NCI-H2107 treated with DMSO at 0.1 percent for 48 hours (cell line): ENCODE data around the gene PDK1.
"Not testable (repeated sequence)": the region's sequence is repeated elsewhere in the genome, so short reads cannot be mapped to it uniquely, and the experiment has no call there.

Experiments used
- DNase-seq: peaks from one replicate; lab custom pipeline; 2025; ENCODE audit not compliant: unreplicated experiment; lab: John Stamatoyannopoulos, UW

PDK1 gene

GRCh38 chr2:172555522-172556283, at the start of gene PDK1:
TSS of gene PDK1 (plus strand) at chr2:172556090. CDS start at chr2:172556151, 61 bp downstream.
- DNase-seq = peak; percentile 73

DNA sequence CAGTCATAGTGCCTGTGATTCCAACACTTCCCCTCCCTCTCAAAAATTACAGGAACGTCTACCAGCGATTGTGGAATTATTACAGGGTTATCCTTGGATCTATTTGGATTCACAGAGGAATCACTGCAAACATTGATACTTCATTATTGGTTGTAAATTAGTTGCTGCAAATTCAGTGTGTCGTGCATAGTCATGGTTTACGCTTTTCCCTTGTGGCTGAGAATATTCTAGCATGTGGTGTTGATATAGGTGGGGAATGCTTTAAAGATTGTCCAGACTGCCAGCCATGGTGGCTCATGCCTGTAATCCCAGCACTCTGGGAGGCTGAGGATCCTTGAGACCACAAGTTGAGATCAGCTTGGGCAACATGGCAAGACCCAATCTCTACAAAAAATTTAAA, 48.7 kb upstream of the PDK1 start:
- DNase-seq = no peak

- no peak for DNase-seq
Observed at GRCh38 chr2:172510088-172510487, 45.8 kb upstream of the PDK1 start.

DNA sequence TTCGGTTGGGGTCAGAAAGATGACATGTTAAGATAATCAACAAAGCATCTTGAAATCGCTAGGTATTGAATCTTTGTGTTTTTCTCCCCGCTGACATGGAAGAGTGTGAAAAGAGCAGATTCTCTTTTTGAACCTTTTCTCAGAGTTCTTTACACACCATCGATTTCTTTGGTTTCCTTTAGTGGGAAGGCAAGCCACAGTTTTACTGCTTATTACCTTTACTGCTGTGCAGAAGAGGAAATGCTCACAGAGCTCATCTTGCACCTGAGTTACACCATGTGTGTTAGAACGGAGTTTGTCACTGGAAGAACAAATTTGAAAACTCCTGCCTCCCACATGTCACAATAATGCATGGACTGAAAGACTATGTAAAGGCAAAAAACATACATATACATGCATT, 45.3 kb upstream of the PDK1 start:
- DNase-seq = no peak

DNA sequence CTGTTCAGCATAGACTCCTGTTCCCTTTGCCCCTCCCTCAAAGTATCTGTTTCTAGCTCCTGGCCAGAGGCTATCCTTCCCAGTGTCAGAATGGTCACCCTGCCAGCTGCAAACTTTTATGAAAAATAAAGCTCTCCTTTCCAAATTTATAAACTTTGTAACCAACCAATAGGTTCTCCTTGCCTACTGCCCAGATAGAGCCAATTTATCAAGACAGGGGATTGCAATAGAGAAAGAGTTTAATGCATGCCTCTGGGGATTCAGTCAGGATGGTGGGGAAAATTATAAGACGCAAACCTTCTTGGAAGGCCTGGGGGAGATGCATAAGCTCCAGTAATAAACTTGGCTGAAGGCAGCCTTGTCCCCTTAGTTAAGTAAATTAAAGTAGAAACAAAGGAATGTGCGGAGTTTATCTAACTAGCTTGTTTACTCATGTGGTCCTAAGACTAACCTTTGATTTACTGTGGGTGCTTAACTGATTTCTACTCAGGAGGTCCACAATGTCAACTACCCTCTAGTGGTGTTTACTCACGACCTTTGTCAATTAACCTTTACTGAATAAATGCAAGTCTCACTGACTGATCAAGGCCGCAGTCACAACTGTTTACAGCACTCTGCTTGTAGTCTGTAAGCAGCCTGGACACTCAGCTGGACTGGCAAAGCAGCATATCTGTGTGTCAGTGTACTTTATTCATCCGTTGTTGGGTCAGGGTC, 42.9 kb upstream of the PDK1 start:
- no peak for DNase-seq

DNA sequence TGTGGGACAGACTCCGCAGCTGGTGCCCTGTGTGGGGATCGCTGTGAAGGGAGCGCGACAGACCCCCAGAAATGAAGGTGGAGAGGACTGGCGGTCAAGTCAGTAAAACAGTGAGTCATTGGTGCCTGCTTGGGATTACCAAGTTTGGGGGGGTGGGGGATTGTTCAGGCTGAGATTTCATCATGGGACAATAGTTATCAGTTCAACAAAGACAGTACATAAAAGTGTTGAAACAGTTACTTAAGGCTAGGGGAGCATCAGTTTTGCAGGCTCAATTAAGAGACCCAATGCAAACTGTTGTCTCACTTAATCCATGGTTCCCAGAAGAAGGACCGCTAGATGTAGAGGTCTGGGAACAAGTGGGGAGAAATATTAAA, 42.4 kb upstream of the PDK1 start:
- no peak for DNase-seq

DNA sequence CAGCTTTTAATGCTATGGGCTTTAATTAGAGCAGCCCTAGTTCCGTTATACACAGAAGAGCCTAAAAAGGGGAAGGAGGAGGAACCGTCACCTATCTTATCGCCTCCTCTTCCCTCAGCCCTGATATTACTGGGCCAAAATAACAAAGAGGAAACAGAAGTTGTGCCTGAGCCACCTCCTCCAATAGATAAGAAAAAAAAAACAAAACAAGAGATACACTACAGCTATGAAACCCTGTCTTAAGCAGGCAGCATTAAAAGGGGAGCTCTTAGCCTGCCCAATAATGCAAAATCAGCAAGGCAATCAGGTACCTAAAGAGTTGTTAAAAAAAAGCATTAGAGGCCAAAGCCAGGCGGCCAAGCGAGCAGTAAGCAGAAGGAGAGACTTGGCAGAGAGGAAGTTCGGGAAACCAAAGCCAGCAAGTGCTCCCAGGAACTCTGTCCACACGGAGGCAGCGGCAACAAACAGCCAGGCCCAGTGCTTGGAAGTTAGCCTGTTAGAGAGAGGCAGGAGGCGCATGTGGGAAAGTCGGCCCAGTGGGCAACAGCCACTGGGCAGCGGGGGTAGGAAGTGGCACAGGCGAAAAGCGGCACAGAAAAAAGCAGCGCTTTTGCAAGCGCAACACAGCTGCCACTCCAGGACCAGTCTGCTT, 41.8 kb upstream of the PDK1 start:
- DNase-seq = no peak

DNA sequence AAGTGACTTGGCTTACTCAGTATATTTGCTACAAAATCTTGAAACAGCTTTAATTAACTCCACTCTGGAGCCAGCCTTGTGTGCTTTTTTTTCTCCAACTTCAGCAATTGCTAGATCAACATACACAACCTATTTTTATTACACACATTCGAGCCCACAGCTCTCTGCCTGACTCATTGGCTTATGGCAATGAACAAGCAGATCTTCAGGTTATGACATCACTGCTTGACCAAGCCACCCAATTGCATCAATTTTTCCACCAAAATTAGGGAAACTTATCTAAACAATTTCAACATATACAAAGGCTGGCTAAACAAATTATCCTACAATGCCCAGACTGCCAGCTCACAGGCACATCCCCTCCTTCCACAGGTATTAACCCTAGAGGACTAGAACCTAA, 39.6 kb upstream of the PDK1 start:
- DNase-seq = no peak

DNA sequence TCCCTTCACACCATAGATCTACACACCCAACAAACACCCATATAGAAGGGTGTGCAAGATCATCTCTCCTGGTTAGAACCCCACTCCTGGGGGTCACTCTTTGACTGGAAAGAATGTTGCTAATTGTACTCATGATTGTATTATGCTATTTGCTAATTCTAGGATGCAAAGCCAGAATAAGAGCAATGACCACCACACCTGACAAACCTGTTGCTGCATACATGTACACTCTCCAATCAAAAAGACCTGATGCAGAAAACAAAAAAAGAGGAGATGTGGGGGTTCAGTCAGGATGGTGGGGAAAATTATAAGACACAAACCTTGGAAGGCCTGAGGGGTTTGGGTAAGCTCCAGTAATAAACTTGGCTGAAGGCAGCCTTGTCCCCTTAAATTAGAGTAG, 36.9 kb upstream of the PDK1 start:
- no peak for DNase-seq

GRCh38 chr2:172525601-172526000, 30.3 kb upstream of the PDK1 start:
- no peak for DNase-seq

DNA sequence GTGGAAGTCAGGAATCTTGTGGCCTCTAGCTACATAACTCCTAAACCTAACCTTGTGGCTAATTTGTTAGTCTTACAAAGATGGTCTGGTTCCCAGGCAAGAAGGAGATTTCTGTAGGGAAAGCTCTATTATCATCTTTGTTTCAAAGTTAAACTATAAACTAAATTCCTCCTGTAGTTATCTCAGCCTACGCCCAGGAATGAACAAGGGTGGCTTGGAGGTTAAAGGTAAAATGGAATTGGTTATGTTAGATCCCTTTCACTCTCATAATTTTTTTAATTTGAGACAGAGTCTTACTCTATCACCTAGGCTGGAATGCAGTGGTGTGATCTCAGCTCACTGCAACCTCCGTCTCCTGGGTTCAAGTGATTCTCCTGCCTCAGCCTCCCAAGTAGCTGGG, 24.6 kb upstream of the PDK1 start:
- no peak for DNase-seq

GRCh38 chr2:172532461-172532860, 23.4 kb upstream of the PDK1 start:
- not testable (repeated sequence) for DNase-seq

- no peak for DNase-seq
Observed at GRCh38 chr2:172533687-172534086, 22.2 kb upstream of the PDK1 start.

DNA sequence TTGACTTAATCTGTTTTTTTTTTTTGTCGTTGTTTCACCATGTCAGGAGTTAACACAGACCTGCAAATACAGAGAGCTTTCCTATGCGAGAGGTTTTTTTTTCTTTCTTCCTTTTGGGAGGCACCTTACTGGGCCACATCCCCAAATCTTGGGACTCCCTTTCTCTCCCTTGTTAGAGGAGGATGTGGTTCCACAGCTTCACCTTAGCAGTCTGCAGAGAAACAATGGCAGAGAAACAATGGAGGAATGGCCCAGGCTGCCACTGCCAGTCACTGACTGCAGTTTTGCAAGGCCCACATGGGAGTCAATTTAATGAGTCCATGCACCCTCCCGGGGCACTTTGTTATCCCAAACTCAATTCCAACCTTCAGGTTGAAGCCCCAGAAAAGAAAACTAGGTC, 20.8 kb upstream of the PDK1 start:
- DNase-seq = no peak

DNA sequence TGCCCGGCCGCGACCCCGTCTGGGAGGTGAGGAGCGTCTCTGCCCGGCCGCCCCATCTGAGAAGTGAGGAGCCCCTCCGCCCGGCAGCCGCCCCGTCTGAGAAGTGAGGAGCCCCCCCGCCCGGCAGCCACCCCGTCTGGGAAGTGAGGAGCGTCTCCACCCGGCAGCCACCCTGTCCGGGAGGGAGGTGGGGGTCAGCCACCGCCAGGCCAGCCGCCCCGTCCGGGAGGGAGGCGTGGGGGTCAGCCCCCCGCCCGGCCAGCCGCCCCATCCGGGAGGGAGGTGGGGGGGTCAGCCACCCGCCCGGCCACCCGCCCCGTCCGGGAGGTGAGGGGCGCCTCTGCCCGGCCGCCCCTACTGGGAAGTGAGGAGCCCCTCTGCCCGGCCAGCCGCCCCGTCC, 18.0 kb upstream of the PDK1 start:
- not testable (repeated sequence) for DNase-seq

- DNase-seq = no peak
Observed at GRCh38 chr2:172539767-172540166, 16.1 kb upstream of the PDK1 start.

- DNase-seq = no peak
Observed at GRCh38 chr2:172540421-172540820, 15.5 kb upstream of the PDK1 start.

- no peak for DNase-seq
Observed at GRCh38 chr2:172545408-172546075, 10.3 kb upstream of the PDK1 start.

- no peak for DNase-seq
Observed at GRCh38 chr2:172549131-172549530, 6.8 kb upstream of the PDK1 start.

DNA sequence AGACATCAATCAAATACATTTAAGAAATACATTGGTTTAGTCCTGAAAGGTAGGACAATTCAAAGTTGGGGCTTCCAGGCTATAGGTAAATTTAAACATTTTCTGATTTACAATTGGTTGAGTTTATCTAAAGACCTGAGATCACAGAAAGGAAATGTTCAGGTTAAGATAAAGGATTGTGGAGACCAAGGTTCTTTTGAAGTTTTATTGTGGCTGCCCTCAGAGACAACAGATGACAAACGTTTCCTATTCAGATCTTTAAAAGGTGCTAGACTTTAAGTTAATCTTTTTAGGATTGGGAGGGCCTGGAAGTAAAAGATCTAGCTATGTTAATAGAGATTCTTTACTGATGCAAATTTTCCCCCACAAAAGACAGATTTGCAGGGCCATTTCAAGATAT, 6.1 kb upstream of the PDK1 start:
- DNase-seq = not testable (repeated sequence)

- no peak for DNase-seq
Observed at GRCh38 chr2:172550419-172550818, 5.5 kb upstream of the PDK1 start.

- no peak for DNase-seq
Observed at GRCh38 chr2:172551271-172551670, 4.6 kb upstream of the PDK1 start.
